ENCODE measurements around the gene ASTN1.

Gene ASTN1

DNA sequence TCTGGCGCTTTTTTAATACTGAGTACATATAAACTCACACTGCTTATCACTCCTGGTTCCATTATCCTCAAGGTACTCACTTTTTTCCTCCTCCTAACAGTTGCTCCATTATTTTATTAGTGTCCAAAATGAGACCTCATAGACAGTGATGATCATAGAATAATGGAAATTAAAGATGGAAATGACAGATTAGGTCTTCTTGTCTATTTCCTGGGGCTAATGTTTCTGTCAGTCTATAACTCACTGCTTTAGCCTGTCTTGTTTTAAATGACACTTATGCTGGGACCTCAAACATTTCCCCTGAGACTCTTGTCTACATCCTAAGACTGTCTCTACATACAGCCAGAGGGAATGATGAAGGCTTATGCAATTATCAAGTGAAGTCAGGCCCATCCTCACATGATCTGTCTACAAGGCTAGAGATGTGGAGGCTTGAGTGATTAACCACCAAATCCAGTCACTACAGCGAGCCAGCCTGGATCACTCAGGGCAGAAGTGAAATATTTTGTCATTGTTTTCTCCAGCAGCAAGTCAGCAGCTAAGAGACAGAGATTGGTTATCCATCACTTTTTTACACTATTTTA is 152.1 kb downstream of the ASTN1 start:
- no peak overlapping the region for H3K4me3 ChIP-seq (ENCODE audit: low read depth, low read length)
- no peaks in the 10 kb centered on the region for H3K9me3 ChIP-seq (ENCODE audit: control insufficient read depth, insufficient read depth, low read depth, low read length)
- no peaks in the 10 kb centered on the region for H3K36me3 ChIP-seq (ENCODE audit: control insufficient read depth in 2 of 2, insufficient read depth in 1 of 2, low read length in 2 of 2)
- H3K27ac ChIP-seq (ENCODE audit: extremely low read depth, low read depth, low read length) = no peak overlapping the region
- ChIA-PET POLR2A (no interaction called here), CTCF (no interaction called here)
- no peaks in the 10 kb centered on the region for H3K4me1 ChIP-seq (ENCODE audit: control insufficient read depth, insufficient read depth, low read length)
- TF ChIP-seq, protein P1, sequence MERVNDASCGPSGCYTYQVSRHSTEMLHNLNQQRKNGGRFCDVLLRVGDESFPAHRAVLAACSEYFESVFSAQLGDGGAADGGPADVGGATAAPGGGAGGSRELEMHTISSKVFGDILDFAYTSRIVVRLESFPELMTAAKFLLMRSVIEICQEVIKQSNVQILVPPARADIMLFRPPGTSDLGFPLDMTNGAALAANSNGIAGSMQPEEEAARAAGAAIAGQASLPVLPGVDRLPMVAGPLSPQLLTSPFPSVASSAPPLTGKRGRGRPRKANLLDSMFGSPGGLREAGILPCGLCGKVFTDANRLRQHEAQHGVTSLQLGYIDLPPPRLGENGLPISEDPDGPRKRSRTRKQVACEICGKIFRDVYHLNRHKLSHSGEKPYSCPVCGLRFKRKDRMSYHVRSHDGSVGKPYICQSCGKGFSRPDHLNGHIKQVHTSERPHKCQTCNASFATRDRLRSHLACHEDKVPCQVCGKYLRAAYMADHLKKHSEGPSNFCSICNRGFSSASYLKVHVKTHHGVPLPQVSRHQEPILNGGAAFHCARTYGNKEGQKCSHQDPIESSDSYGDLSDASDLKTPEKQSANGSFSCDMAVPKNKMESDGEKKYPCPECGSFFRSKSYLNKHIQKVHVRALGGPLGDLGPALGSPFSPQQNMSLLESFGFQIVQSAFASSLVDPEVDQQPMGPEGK (tag by site-specific recombination; IDR thresholded peaks at IDR 0.05) = no peak
- TF ChIP-seq, protein P2, sequence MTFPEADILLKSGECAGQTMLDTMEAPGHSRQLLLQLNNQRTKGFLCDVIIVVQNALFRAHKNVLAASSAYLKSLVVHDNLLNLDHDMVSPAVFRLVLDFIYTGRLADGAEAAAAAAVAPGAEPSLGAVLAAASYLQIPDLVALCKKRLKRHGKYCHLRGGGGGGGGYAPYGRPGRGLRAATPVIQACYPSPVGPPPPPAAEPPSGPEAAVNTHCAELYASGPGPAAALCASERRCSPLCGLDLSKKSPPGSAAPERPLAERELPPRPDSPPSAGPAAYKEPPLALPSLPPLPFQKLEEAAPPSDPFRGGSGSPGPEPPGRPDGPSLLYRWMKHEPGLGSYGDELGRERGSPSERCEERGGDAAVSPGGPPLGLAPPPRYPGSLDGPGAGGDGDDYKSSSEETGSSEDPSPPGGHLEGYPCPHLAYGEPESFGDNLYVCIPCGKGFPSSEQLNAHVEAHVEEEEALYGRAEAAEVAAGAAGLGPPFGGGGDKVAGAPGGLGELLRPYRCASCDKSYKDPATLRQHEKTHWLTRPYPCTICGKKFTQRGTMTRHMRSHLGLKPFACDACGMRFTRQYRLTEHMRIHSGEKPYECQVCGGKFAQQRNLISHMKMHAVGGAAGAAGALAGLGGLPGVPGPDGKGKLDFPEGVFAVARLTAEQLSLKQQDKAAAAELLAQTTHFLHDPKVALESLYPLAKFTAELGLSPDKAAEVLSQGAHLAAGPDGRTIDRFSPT (tag by site-specific recombination; IDR thresholded peaks at IDR 0.05) = no peak
- TF ChIP-seq, protein P3, sequence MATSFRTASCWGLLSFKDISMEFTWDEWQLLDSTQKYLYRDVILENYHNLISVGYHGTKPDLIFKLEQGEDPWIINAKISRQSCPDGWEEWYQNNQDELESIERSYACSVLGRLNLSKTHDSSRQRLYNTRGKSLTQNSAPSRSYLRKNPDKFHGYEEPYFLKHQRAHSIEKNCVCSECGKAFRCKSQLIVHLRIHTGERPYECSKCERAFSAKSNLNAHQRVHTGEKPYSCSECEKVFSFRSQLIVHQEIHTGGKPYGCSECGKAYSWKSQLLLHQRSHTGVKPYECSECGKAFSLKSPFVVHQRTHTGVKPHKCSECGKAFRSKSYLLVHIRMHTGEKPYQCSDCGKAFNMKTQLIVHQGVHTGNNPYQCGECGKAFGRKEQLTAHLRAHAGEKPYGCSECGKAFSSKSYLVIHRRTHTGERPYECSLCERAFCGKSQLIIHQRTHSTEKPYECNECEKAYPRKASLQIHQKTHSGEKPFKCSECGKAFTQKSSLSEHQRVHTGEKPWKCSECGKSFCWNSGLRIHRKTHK (tag by site-specific recombination; IDR thresholded peaks at IDR 0.05) = no peak
- TF ChIP-seq ZNF654 (tag by site-specific recombination; IDR thresholded peaks at IDR 0.05; ENCODE audit: low read depth) (no peak), ZNF792 (tag by site-specific recombination; IDR thresholded peaks at IDR 0.05) (no peak), ZNF76 (tag by site-specific recombination; IDR thresholded peaks at IDR 0.05; ENCODE audit: borderline replicate concordance, low read depth) (no peak)
- TF ChIP-seq, protein P4, sequence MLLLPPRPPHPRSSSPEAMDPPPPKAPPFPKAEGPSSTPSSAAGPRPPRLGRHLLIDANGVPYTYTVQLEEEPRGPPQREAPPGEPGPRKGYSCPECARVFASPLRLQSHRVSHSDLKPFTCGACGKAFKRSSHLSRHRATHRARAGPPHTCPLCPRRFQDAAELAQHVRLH (tag by site-specific recombination; IDR thresholded peaks at IDR 0.05) = no peak
- TF ChIP-seq, protein P5, sequence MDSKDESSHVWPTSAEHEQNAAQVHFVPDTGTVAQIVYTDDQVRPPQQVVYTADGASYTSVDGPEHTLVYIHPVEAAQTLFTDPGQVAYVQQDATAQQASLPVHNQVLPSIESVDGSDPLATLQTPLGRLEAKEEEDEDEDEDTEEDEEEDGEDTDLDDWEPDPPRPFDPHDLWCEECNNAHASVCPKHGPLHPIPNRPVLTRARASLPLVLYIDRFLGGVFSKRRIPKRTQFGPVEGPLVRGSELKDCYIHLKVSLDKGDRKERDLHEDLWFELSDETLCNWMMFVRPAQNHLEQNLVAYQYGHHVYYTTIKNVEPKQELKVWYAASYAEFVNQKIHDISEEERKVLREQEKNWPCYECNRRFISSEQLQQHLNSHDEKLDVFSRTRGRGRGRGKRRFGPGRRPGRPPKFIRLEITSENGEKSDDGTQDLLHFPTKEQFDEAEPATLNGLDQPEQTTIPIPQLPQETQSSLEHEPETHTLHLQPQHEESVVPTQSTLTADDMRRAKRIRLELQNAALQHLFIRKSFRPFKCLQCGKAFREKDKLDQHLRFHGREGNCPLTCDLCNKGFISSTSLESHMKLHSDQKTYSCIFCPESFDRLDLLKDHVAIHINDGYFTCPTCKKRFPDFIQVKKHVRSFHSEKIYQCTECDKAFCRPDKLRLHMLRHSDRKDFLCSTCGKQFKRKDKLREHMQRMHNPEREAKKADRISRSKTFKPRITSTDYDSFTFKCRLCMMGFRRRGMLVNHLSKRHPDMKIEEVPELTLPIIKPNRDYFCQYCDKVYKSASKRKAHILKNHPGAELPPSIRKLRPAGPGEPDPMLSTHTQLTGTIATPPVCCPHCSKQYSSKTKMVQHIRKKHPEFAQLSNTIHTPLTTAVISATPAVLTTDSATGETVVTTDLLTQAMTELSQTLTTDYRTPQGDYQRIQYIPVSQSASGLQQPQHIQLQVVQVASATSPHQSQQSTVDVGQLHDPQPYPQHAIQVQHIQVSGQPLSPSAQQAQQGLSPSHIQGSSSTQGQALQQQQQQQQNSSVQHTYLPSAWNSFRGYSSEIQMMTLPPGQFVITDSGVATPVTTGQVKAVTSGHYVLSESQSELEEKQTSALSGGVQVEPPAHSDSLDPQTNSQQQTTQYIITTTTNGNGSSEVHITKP (tag by site-specific recombination; IDR thresholded peaks at IDR 0.05) = no peak

DNA sequence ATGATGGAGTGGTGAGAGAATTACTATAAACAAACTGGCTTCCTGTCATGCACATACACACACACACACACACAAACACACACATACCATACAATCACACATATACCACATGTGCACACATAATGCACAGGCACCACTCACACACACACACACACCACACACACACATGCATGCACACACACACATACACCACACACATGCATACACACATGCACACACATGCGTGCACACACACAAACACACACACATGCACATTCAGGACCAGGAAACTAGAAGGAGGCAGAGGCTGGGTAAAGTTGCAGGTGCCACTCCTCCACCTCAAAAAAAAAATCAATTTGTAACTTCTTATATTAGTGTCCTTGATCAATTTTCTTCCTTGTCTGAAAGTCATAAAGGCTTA is 153.0 kb downstream of the ASTN1 start:
- no peak for TF ChIP-seq HOXD13 (CRISPR knock-in tag; IDR thresholded peaks at IDR 0.05; ENCODE audit: borderline replicate concordance)
- TF ChIP-seq, protein P6, sequence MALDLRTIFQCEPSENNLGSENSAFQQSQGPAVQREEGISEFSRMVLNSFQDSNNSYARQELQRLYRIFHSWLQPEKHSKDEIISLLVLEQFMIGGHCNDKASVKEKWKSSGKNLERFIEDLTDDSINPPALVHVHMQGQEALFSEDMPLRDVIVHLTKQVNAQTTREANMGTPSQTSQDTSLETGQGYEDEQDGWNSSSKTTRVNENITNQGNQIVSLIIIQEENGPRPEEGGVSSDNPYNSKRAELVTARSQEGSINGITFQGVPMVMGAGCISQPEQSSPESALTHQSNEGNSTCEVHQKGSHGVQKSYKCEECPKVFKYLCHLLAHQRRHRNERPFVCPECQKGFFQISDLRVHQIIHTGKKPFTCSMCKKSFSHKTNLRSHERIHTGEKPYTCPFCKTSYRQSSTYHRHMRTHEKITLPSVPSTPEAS (tag by site-specific recombination; IDR thresholded peaks at IDR 0.05) = peak; percentile 97
- Histone ChIP-seq H3K27ac (ENCODE audit: extremely low read depth, low read depth, low read length) (no peak overlapping the region), H3K4me1 (ENCODE audit: control insufficient read depth, insufficient read depth, low read length) (no peaks in the 10 kb centered on the region), H3K4me3 (ENCODE audit: low read depth, low read length) (no peak overlapping the region), H3K36me3 (ENCODE audit: control insufficient read depth in 2 of 2, insufficient read depth in 1 of 2, low read length in 2 of 2) (no peaks in the 10 kb centered on the region), H3K9me3 (ENCODE audit: control insufficient read depth, insufficient read depth, low read depth, low read length) (no peaks in the 10 kb centered on the region)
- ChIA-PET POLR2A (no interaction called here), CTCF (no interaction called here)
